OCI-LY7 (cell line): ENCODE results near the gene FRS2. TPM values are rescaled to one million over a fixed set of nuclear protein-coding genes. Genes with fewer than 3 reads are reported as not detected.

Source experiments
- BruUV-seq: library from RNA; stranded (reverse); fragments of 400-500 nt; replicated peaks from 2 replicates; lab custom pipeline; 2021; lab: Mats Ljungman, UMichigan
- CTCF ChIA-PET: fragments of 300-600 bp; sonication (Branson Sonifier 250); formaldehyde crosslinking; loops from one replicate; lab custom pipeline; 2022; ENCODE audit warnings: antibody characterized with exemption; ENCODE audit not compliant: unreplicated experiment; lab: Charles Lee
- POLR2A ChIA-PET: fragments of 300-600 bp; sonication (Branson Sonifier 250); formaldehyde crosslinking; loops from one replicate; lab custom pipeline; 2022; ENCODE audit warnings: antibody characterized with exemption; lab: Charles Lee
- DNase-seq: peaks from one replicate; pipeline ENCODE4 v3.0.0-alpha.2; 2015; ENCODE audit warnings: low spot score
- H2AFZ ChIP-seq: fragments of 200-600 bp; sonication (generic), shearing (Covaris generic); 2 replicates; pipeline ENCODE4 v1.6.1; 2014; ENCODE audit warnings: mild to moderate bottlenecking, antibody characterized with exemption, low read length, moderate library complexity
- H3K27ac ChIP-seq: fragments of 200-600 bp; sonication (generic); 2 replicates; pipeline ENCODE4 v1.5.1; 2014; ENCODE audit warnings: mixed run types, low read depth, mild to moderate bottlenecking, moderate library complexity, low read length, inconsistent platforms; ENCODE audit not compliant: poor library complexity, severe bottlenecking
- H3K36me3 ChIP-seq: fragments of 200-600 bp; sonication (generic); 2 replicates; pipeline ENCODE4 v1.6.1; 2014; ENCODE audit warnings: mild to moderate bottlenecking, antibody characterized with exemption, low read length, moderate library complexity, mixed read lengths; ENCODE audit not compliant: insufficient read depth
- H3K4me1 ChIP-seq: fragments of 200-600 bp; sonication (generic); 2 replicates; pipeline ENCODE4 v1.5.1; 2014; ENCODE audit warnings: mild to moderate bottlenecking, low read length; ENCODE audit not compliant: insufficient read depth, poor library complexity, severe bottlenecking
- H3K4me2 ChIP-seq: fragments of 200-600 bp; sonication (generic); 2 replicates; pipeline ENCODE4 v1.6.1; 2014; ENCODE audit warnings: mild to moderate bottlenecking, low read length
- H3K4me3 ChIP-seq: fragments of 200-600 bp; sonication (generic); 2 replicates; pipeline ENCODE4 v1.5.1; 2014; ENCODE audit warnings: mild to moderate bottlenecking, low read depth, low read length; ENCODE audit not compliant: poor library complexity, severe bottlenecking
- H3K79me2 ChIP-seq: fragments of 200-600 bp; sonication (generic); 2 replicates; pipeline ENCODE4 v1.6.1; 2016; ENCODE audit warnings: low read depth, mild to moderate bottlenecking, low read length, moderate library complexity, mixed read lengths; ENCODE audit not compliant: insufficient read depth
- H3K9me2 ChIP-seq: fragments of 200-600 bp; sonication (generic); 2 replicates; pipeline ENCODE4 v1.6.1; 2016; ENCODE audit warnings: mild to moderate bottlenecking, low read length, mixed read lengths; ENCODE audit not compliant: insufficient read depth
- H3K9me3 ChIP-seq: fragments of 200-600 bp; sonication (generic); 2 replicates; pipeline ENCODE4 v1.6.1; 2014; ENCODE audit warnings: mild to moderate bottlenecking, mixed run types, low read length, mixed read lengths
- H4K20me1 ChIP-seq: fragments of 200-600 bp; sonication (generic); 2 replicates; pipeline ENCODE4 v1.6.1; 2014; ENCODE audit warnings: mild to moderate bottlenecking, antibody characterized with exemption, low read length, moderate library complexity, mixed read lengths; ENCODE audit not compliant: insufficient read depth
- EZH2phosphoT487 ChIP-seq: fragments of 200-600 bp; sonication (generic); IDR thresholded peaks from 2 replicates; pipeline ENCODE4 v1.6.1; 2018; ENCODE audit warnings: low read depth, borderline replicate concordance, mild to moderate bottlenecking, mixed run types, antibody characterized with exemption, low read length, moderate library complexity, mixed read lengths
- intact Hi-C: fragments of 100-400 bp; cut with micrococcal nuclease; formaldehyde crosslinking; loops from one replicate; pipeline ENCODE4 v1.10.0; 2022; ENCODE audit not compliant: unreplicated experiment
- total RNA-seq, 2 experiments: library from RNA; depleted of rRNA in 1 of 2; stranded (reverse); fragments of >200 nt in 1 of 2; shearing (Covaris generic) in 1 of 2; gene quantifications; 2 replicates each; pipeline ENCODE4 v1.2.3, GENCODE V29; 2014 to 2022
- TF ChIP-seq, protein P1 (sequence below): fragments of 200-600 bp; sonication (generic); conservative IDR thresholded peaks from 2 replicates; pipeline ENCODE4 v1.5.1; 2014; ENCODE audit warnings: mild to moderate bottlenecking, antibody characterized with exemption, low read length, moderate library complexity, mixed read lengths

Gene FRS2
- total RNA-seq, 2 experiments from 2014 or later, result 11.1 to 18.5 TPM

DNA sequence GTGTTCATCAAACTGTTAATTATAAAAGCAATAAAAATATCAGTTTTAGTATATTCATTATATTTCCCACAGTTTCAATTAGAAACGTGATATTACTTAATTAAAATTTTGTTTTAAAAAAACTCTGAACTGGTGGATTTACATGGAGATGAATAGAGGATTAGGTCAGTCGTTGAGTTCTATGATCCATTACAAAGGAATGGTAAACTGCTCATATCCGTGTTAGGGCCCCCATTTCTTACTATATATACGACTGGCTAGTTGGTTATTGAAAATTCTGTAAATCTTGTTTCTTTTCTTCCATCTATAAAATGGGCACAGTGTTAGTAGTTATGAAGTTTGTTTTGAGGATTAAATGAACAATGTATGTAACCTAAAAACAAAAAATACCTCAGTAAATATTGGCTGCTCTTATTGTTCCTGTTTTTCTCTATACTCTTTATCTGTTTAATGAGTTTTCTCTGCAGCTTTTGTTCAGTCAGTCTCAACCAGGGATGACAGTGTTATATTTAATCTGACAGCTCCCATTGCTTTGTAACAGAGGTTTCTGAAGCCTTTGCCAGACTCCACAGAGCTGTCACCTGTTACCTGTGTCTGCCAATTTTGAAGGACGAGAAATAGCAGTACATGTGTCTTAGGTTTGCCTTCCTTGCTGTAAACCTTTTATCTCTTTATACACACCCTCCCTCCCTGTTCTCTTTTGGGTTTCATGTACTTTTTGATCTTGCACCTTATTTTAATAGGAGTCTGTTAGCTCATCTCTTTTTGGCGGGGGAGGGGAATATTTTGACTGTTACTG lies 41.5 kb downstream of the FRS2 start:
- Histone ChIP-seq H3K36me3 (no peaks in the 10 kb centered on the region), H3K9me3 (no peaks in the 10 kb centered on the region), H3K79me2 (peaks cover 9% of the 10 kb centered on the region; the same call in 1 of the 2 replicates), H2AFZ (no peak overlapping the region), H3K4me3 (no peak overlapping the region), H3K9me2 (no peaks in the 10 kb centered on the region), H4K20me1 (peaks cover 6% of the 10 kb centered on the region; the same call in 1 of the 2 replicates), H3K27ac (no peak overlapping the region), H3K4me1 (no peaks in the 10 kb centered on the region), H3K4me2 (no peak overlapping the region)
- BruUV-seq, result no TSS peak
- intact Hi-C loops, result no loop called here
- ChIA-PET POLR2A (interaction anchor here (0.9 to 2.7 kb wide), 2 partner anchors 9 to 10 kb away, joined by 4 to 8 read pairs; no protein-coding TSS in a partner anchor), CTCF (no interaction called here)
- no peak for DNase-seq
- no peak for TF ChIP-seq EZH2phosphoT487

DNA sequence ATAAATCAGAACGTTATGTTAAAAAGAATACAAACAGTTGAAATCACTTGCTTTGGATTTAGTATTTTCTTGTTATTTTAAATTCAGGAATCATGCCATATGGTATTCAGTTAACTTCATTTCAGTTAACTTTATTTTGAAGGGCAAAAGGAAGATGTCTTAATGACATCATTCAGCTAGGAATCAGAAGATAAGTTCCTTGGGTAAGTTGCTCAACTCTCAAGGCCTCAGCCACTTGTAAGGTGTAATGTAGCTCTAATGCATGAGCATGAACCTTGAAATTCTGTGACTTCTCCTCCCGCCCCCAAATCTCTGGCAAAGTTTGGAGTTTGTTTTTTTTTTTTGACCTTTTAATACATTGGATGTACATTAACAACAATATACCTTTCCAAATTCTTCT lies 42.6 kb downstream of the FRS2 start:
- no peak for DNase-seq
- Histone ChIP-seq H2AFZ (no peak overlapping the region), H4K20me1 (peaks cover 6% of the 10 kb centered on the region; the same call in 1 of the 2 replicates), H3K4me2 (no peak overlapping the region), H3K79me2 (peaks cover 12% of the 10 kb centered on the region; the same call in 1 of the 2 replicates), H3K4me3 (no peak overlapping the region), H3K9me3 (no peaks in the 10 kb centered on the region), H3K36me3 (no peaks in the 10 kb centered on the region), H3K27ac (no peak overlapping the region), H3K9me2 (no peaks in the 10 kb centered on the region), H3K4me1 (no peaks in the 10 kb centered on the region)
- TF ChIP-seq, protein P1, sequence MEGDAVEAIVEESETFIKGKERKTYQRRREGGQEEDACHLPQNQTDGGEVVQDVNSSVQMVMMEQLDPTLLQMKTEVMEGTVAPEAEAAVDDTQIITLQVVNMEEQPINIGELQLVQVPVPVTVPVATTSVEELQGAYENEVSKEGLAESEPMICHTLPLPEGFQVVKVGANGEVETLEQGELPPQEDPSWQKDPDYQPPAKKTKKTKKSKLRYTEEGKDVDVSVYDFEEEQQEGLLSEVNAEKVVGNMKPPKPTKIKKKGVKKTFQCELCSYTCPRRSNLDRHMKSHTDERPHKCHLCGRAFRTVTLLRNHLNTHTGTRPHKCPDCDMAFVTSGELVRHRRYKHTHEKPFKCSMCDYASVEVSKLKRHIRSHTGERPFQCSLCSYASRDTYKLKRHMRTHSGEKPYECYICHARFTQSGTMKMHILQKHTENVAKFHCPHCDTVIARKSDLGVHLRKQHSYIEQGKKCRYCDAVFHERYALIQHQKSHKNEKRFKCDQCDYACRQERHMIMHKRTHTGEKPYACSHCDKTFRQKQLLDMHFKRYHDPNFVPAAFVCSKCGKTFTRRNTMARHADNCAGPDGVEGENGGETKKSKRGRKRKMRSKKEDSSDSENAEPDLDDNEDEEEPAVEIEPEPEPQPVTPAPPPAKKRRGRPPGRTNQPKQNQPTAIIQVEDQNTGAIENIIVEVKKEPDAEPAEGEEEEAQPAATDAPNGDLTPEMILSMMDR, result no peak
- TF ChIP-seq EZH2phosphoT487, result no peak
- ChIA-PET CTCF (no interaction called here), POLR2A (interaction anchor here (0.7 to 2.7 kb wide), 3 partner anchors 10 to 54 kb away, joined by 3 to 8 read pairs (median 5); no protein-coding TSS in a partner anchor)
- intact Hi-C loops, result no loop called here
- no TSS peak for BruUV-seq

DNA sequence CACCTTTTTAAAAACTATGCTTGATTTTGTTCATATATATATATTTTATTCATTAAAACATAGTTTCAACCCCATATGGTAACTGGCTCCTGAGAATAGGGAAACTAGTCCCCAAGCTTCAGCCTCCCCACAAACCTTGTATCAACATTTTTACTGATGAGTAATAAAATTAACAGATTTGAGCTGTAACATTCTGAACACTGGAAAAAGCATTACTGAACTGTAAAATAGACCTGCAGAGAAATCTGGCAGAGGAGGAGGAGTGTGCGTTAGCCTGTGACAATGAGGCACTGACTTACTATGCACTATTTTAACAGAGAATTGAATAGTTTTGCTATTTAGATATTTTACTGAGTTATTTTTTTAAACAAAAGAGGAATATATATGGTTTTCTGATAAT lies 43.1 kb downstream of the FRS2 start:
- peaks cover 4% of the 10 kb centered on the region; the same call in 1 of the 2 replicates for H4K20me1 ChIP-seq
- CTCF ChIA-PET, result no interaction called here

More for the DNA sequence above, 43.1 kb downstream of the FRS2 start:
- Histone ChIP-seq H3K4me2 (no peak overlapping the region), H3K4me1 (no peaks in the 10 kb centered on the region), H3K9me2 (no peaks in the 10 kb centered on the region), H3K79me2 (peaks cover 11% of the 10 kb centered on the region; the same call in 1 of the 2 replicates), H2AFZ (no peak overlapping the region), H3K9me3 (no peaks in the 10 kb centered on the region), H3K4me3 (no peak overlapping the region), H3K27ac (no peak overlapping the region), H3K36me3 (no peaks in the 10 kb centered on the region)
- TF ChIP-seq EZH2phosphoT487, result no peak
- TF ChIP-seq, protein P1, result no peak
- POLR2A ChIA-PET, result interaction anchor here (0.7 to 2.7 kb wide), 3 partner anchors 10 to 54 kb away, joined by 3 to 8 read pairs (median 5); no protein-coding TSS in a partner anchor
- no TSS peak for BruUV-seq
- no peak for DNase-seq
- intact Hi-C loops, result no loop called here
